ENCODE measurements around the gene WDR87.

The WDR87 gene

GRCh38 chr19:37896180-37896579 lies 10.2 kb downstream of the WDR87 start:
- POLR2A ChIA-PET (ENCODE audit: low non-redundant PET), result no interaction called here
- CTCF ChIA-PET, result no interaction called here
- H3K27ac ChIP-seq, result no peak overlapping the region

GRCh38 chr19:37893845-37894575 lies 12.4 kb downstream of the WDR87 start:
- POLR2A ChIA-PET (ENCODE audit: low non-redundant PET), result interaction anchor here (0.6 kb wide), 1 partner anchor 1154 kb away, joined by 3 read pairs; no protein-coding TSS in a partner anchor
- H3K27ac ChIP-seq, result no peak overlapping the region
- TF ChIP-seq, protein P1, sequence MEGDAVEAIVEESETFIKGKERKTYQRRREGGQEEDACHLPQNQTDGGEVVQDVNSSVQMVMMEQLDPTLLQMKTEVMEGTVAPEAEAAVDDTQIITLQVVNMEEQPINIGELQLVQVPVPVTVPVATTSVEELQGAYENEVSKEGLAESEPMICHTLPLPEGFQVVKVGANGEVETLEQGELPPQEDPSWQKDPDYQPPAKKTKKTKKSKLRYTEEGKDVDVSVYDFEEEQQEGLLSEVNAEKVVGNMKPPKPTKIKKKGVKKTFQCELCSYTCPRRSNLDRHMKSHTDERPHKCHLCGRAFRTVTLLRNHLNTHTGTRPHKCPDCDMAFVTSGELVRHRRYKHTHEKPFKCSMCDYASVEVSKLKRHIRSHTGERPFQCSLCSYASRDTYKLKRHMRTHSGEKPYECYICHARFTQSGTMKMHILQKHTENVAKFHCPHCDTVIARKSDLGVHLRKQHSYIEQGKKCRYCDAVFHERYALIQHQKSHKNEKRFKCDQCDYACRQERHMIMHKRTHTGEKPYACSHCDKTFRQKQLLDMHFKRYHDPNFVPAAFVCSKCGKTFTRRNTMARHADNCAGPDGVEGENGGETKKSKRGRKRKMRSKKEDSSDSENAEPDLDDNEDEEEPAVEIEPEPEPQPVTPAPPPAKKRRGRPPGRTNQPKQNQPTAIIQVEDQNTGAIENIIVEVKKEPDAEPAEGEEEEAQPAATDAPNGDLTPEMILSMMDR (conservative IDR thresholded peaks at IDR 0.05; ENCODE audit: low read depth), result no peak
- DNase-seq (ENCODE audit: low spot score), result no peak
- CTCF ChIA-PET, result interaction anchor here (1.8 kb wide), 1 partner anchor 9 kb away, joined by 5 read pairs; no protein-coding TSS in a partner anchor

More at GRCh38 chr19:37896180-37896579, 10.2 kb downstream of the WDR87 start:
- TF ChIP-seq, protein P1 (conservative IDR thresholded peaks at IDR 0.05; ENCODE audit: low read depth), result no peak
- no peak for DNase-seq (ENCODE audit: low spot score)

DNA sequence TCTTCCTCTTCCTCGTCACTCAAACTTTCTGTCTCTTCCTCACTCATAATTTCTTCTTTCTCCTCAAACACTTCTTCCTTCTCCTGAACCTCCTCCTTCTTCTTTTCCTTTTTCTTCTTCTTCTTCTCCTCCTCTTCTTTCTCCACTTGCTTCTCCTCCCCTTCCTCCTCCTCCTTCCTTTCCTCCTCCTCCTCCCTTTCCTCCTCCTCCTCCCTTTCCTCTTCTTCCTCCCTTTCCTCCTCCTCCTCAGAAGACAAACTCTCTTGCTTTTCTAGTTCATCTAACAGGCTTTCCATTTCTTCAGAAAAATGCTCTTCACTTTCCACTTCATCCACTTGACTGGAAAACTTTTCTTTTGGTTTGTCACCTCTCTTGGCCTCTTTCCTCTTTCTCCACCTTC lies 19.8 kb downstream of the WDR87 start:
- CTCF ChIA-PET, result no interaction called here
- no peak for DNase-seq (ENCODE audit: low spot score)
- H3K27ac ChIP-seq, result no peak overlapping the region
- TF ChIP-seq, protein P1 (conservative IDR thresholded peaks at IDR 0.05; ENCODE audit: low read depth), result no peak
- POLR2A ChIA-PET (ENCODE audit: low non-redundant PET), result no interaction called here

- ChIA-PET CTCF (interaction anchor here (0.8 kb wide), 1 partner anchor 640 kb away, joined by 3 read pairs; no protein-coding TSS in a partner anchor), POLR2A (ENCODE audit: low non-redundant PET) (no interaction called here)
- TF ChIP-seq, protein P1 (conservative IDR thresholded peaks at IDR 0.05; ENCODE audit: low read depth), result no peak
- DNase-seq (ENCODE audit: low spot score), result no peak
- H3K27ac ChIP-seq, result no peak overlapping the region
These were observed 21.0 kb downstream of the WDR87 start for GRCh38 chr19:37885392-37885791.

- CTCF ChIA-PET, result no interaction called here
- H3K27ac ChIP-seq, result no peak overlapping the region
- POLR2A ChIA-PET (ENCODE audit: low non-redundant PET), result no interaction called here
- no peak for DNase-seq (ENCODE audit: low spot score)
- TF ChIP-seq, protein P1 (conservative IDR thresholded peaks at IDR 0.05; ENCODE audit: low read depth), result no peak
These were observed 29.2 kb downstream of the WDR87 start for GRCh38 chr19:37877147-37877546.

DNA sequence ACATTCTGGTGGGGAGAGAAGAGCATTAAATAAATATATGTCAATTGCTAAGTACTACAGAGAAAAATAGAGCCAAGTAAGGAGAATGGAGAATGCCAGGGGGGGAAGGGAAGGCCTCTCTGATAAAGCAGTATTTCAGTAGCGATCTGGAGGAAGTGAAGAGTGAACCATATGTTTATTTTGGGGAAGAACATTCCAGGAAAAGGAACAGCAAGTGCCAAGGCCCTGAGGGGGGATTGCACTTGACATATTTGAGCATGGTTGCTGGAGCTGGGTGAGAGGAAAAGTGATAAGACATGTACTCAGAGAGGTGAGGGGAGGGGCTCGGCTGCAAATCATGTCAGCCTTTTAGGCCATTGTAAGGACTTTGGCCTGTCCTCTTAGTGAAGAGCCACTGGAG lies 30.4 kb downstream of the WDR87 start:
- no peak overlapping the region for H3K27ac ChIP-seq
- DNase-seq (ENCODE audit: low spot score), result no peak
- POLR2A ChIA-PET (ENCODE audit: low non-redundant PET), result no interaction called here
- CTCF ChIA-PET, result no interaction called here
- TF ChIP-seq, protein P1 (conservative IDR thresholded peaks at IDR 0.05; ENCODE audit: low read depth), result no peak
